ENCODE data around the gene PYDC2.
"Not testable (repeated sequence)": the region's sequence is repeated elsewhere in the genome, so short reads cannot be mapped to it uniquely, and the experiment has no call there.

Gene PYDC2

GRCh38 chr3:191470080-191470479 lies 9.1 kb downstream of the PYDC2 start:
- DNase-seq (ENCODE audit: low read depth), result no peak

GRCh38 chr3:191470545-191470944 lies 9.6 kb downstream of the PYDC2 start:
- DNase-seq (ENCODE audit: low read depth), result no peak

GRCh38 chr3:191473661-191474198 lies 12.8 kb downstream of the PYDC2 start:
- DNase-seq (ENCODE audit: low read depth), result no peak

- no peak for DNase-seq (ENCODE audit: low read depth)
Measured at GRCh38 chr3:191476066-191476772, 15.3 kb downstream of the PYDC2 start.

GRCh38 chr3:191483994-191484393 lies 23.0 kb downstream of the PYDC2 start:
- DNase-seq (ENCODE audit: low read depth), result not testable (repeated sequence)

GRCh38 chr3:191484461-191484860 lies 23.5 kb downstream of the PYDC2 start:
- no peak for DNase-seq (ENCODE audit: low read depth)

GRCh38 chr3:191492601-191493000 lies 31.6 kb downstream of the PYDC2 start:
- DNase-seq (ENCODE audit: low read depth), result no peak

GRCh38 chr3:191493336-191493735 lies 32.4 kb downstream of the PYDC2 start:
- no peak for DNase-seq (ENCODE audit: low read depth)

- DNase-seq (ENCODE audit: low read depth), result no peak
Measured at GRCh38 chr3:191499307-191500080, 38.5 kb downstream of the PYDC2 start.

- DNase-seq (ENCODE audit: low read depth), result no peak
Measured at GRCh38 chr3:191500892-191501291, 39.9 kb downstream of the PYDC2 start.

- DNase-seq (ENCODE audit: low read depth), result no peak
Measured at GRCh38 chr3:191502583-191502982, 41.6 kb downstream of the PYDC2 start.

- no peak for DNase-seq (ENCODE audit: low read depth)
Measured at GRCh38 chr3:191509078-191509477, 48.1 kb downstream of the PYDC2 start.
